Gastroesophageal sphincter (tissue), 3 donors: Measurements from ENCODE around the gene KRR1.

Source experiments
- EP300 ChIP-seq: sonication (generic); formaldehyde crosslinking; IDR thresholded peaks from one replicate; pipeline ENCODE4 v1.6.1; 2017; ENCODE audit warnings: antibody characterized with exemption, mild to moderate bottlenecking
- TF ChIP-seq, protein P1 (sequence below), 4 experiments: fragments of 200-600 bp in 2 of 4; fragments of 450-650 bp in 2 of 4; sonication (generic) in 1 of 4; IDR thresholded peaks; one replicate each; pipeline ENCODE4 v1.5.1; 2017 to 2019; ENCODE audit warnings: antibody characterized with exemption in 4 of 4, mild to moderate bottlenecking in 2 of 4, moderate library complexity in 2 of 4

DNA sequence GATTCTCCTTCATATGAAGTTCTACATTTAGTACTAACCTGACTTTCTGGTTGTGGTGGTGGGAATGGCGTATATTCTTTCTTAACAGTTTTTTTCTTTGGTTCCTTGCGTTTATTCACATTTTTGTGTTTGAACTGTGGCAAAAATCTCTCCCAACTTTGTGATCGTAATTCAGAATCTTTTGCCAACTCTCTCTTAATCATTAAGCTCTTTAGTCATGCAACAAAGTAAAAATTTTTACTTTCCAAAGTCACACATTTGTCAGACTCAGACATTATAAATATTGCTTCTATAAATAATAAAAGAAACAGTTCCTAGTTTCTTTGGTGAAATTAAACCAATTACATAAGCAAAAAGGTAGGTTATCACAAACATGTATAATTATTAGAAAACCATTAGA lies 7.5 kb downstream of the KRR1 start:
- TF ChIP-seq, protein P1, sequence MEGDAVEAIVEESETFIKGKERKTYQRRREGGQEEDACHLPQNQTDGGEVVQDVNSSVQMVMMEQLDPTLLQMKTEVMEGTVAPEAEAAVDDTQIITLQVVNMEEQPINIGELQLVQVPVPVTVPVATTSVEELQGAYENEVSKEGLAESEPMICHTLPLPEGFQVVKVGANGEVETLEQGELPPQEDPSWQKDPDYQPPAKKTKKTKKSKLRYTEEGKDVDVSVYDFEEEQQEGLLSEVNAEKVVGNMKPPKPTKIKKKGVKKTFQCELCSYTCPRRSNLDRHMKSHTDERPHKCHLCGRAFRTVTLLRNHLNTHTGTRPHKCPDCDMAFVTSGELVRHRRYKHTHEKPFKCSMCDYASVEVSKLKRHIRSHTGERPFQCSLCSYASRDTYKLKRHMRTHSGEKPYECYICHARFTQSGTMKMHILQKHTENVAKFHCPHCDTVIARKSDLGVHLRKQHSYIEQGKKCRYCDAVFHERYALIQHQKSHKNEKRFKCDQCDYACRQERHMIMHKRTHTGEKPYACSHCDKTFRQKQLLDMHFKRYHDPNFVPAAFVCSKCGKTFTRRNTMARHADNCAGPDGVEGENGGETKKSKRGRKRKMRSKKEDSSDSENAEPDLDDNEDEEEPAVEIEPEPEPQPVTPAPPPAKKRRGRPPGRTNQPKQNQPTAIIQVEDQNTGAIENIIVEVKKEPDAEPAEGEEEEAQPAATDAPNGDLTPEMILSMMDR (IDR thresholded peaks at IDR 0.05), result no peak
- TF ChIP-seq EP300, result no peak
